Trophoblast cell (in vitro differentiated cells and primary cell): ENCODE results near the gene TCF7L1.

Experiments used
- DNase-seq, 2 donors: peaks; one replicate each; pipeline ENCODE4 v3.0.0-alpha.2; 2016
- H2AFZ ChIP-seq: 2 replicates; pipeline ENCODE4 v1.6.1; 2013; ENCODE audit warnings: low read length, moderate library complexity, mild to moderate bottlenecking; ENCODE audit not compliant: insufficient read depth, poor library complexity
- H2AK5ac ChIP-seq: 2 replicates; pipeline ENCODE4 v1.6.1; 2013; ENCODE audit warnings: mild to moderate bottlenecking, low read length
- H2BK120ac ChIP-seq: 2 replicates; pipeline ENCODE4 v1.6.1; 2013; ENCODE audit warnings: low read length, mild to moderate bottlenecking, moderate library complexity; ENCODE audit not compliant: insufficient read depth, poor library complexity
- H2BK12ac ChIP-seq: 2 replicates; pipeline ENCODE4 v1.6.1; 2013; ENCODE audit warnings: mild to moderate bottlenecking, low read length, moderate library complexity
- H2BK5ac ChIP-seq: 2 replicates; pipeline ENCODE4 v1.6.1; 2013; ENCODE audit warnings: low read length, low read depth, moderate library complexity, mild to moderate bottlenecking; ENCODE audit not compliant: poor library complexity
- H3K14ac ChIP-seq: 2 replicates; pipeline ENCODE4 v1.6.1; 2013; ENCODE audit warnings: mild to moderate bottlenecking, low read length
- H3K18ac ChIP-seq: 2 replicates; pipeline ENCODE4 v1.6.1; 2013; ENCODE audit warnings: mild to moderate bottlenecking, low read length
- H3K23ac ChIP-seq: 2 replicates; pipeline ENCODE4 v1.6.1; 2013; ENCODE audit warnings: low read length
- H3K27ac ChIP-seq: 2 replicates; pipeline ENCODE4 v1.5.1; 2013; ENCODE audit warnings: low read depth, mild to moderate bottlenecking, inconsistent platforms, low read length, moderate library complexity
- H3K27me3 ChIP-seq: 2 replicates; pipeline ENCODE4 v1.6.1; 2013; ENCODE audit warnings: inconsistent platforms, mild to moderate bottlenecking, low read length, moderate library complexity; ENCODE audit not compliant: insufficient read depth
- H3K36me3 ChIP-seq, 2 experiments: 1 replicate in 1 of 2; 2 replicates in 1 of 2; pipeline ENCODE4 v1.6.1; 2013; ENCODE audit warnings: low read length in 2 of 2, mild to moderate bottlenecking in 2 of 2, moderate library complexity in 1 of 2; ENCODE audit not compliant: insufficient read depth in 2 of 2, control insufficient read depth in 1 of 2
- H3K4ac ChIP-seq: 2 replicates; pipeline ENCODE4 v1.6.1; 2013; ENCODE audit warnings: low read depth, mild to moderate bottlenecking, low read length, moderate library complexity
- H3K4me1 ChIP-seq, 2 experiments: 1 replicate in 1 of 2; 2 replicates in 1 of 2; pipeline ENCODE4 v1.6.1; 2013; ENCODE audit warnings: low read length in 2 of 2, mild to moderate bottlenecking in 2 of 2, moderate library complexity in 1 of 2; ENCODE audit not compliant: insufficient read depth in 2 of 2, control insufficient read depth in 1 of 2
- H3K4me2 ChIP-seq: 2 replicates; pipeline ENCODE4 v1.6.1; 2013; ENCODE audit warnings: inconsistent platforms, mild to moderate bottlenecking, low read length, moderate library complexity
- H3K4me3 ChIP-seq: 2 replicates; pipeline ENCODE4 v1.5.1; 2013; ENCODE audit warnings: mild to moderate bottlenecking, low read depth, low read length, inconsistent platforms
- H3K79me1 ChIP-seq: one replicate; pipeline ENCODE4 v1.6.1; 2013; ENCODE audit warnings: low read length
- H3K79me2 ChIP-seq: 2 replicates; pipeline ENCODE4 v1.6.1; 2013; ENCODE audit warnings: low read length, mild to moderate bottlenecking; ENCODE audit not compliant: control insufficient read depth, insufficient read depth, poor library complexity
- H3K9ac ChIP-seq: 2 replicates; pipeline ENCODE4 v1.6.1; 2013; ENCODE audit warnings: mild to moderate bottlenecking, low read length
- H3K9me3 ChIP-seq: 2 replicates; pipeline ENCODE4 v1.6.1; 2013; ENCODE audit warnings: low read depth, mild to moderate bottlenecking, control low read depth, inconsistent platforms, low read length; ENCODE audit not compliant: insufficient read depth
- H4K12ac ChIP-seq: 2 replicates; pipeline ENCODE4 v1.6.1; 2013; ENCODE audit warnings: low read depth, mild to moderate bottlenecking, low read length, moderate library complexity
- H4K8ac ChIP-seq: 2 replicates; pipeline ENCODE4 v1.6.1; 2013; ENCODE audit warnings: low read depth, mild to moderate bottlenecking, low read length, moderate library complexity
- H4K91ac ChIP-seq: one replicate; pipeline ENCODE4 v1.6.1; 2013; ENCODE audit warnings: low read depth, mild to moderate bottlenecking, low read length, moderate library complexity
- WGBS: extraction: QIAGEN DNeasy Blood & Tissue Kit; methylation state at CpG from one replicate; pipeline ENCODE4 v1.1.7; 2013; ENCODE audit warnings: missing lambda C conversion rate; ENCODE audit not compliant: insufficient read length, insufficient coverage; ENCODE audit errors: extremely low coverage; 5-methylcytosine and 5-hydroxymethylcytosine counted together

The TCF7L1 gene

DNA sequence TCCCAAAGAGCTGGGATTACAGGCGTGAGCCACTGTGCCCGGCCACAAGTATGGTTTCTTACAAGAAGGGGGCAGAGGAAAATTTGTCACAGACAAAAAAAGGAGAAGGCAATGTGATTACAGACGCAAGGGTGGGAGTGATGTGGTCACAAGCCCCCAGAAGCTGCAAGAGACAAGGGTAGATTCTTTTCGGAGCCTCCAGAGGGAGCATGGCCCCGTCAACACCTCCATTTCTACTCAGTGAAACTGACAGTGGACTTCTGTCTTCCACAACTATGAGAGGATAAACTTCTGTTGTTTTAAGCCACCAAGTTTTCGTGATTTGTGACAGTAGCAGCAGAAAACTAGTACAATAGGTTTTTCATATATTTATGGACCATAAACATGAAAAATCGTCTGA is 2.1 kb upstream of the TCF7L1 start:
- no CpG with 5 or more reads among the region's 7 CpGs for WGBS
- Histone ChIP-seq H3K18ac (no peak overlapping the region), H3K9ac (no peak overlapping the region), H4K8ac (no peak overlapping the region), H3K79me2 (peaks cover 7% of the 10 kb centered on the region), H2BK12ac (no peak overlapping the region), H3K4me1 (peaks cover 0 to 13% of the 10 kb centered on the region in 2 experiments), H3K9me3 (peaks cover 2% of the 10 kb centered on the region), H4K91ac (no peak overlapping the region), H3K27me3 (peaks cover 14% of the 10 kb centered on the region), H3K27ac (no peak overlapping the region), H3K23ac (no peak overlapping the region), H3K79me1 (peaks cover 7% of the 10 kb centered on the region), H2AK5ac (no peak overlapping the region), H4K12ac (no peak overlapping the region), H2BK5ac (no peak overlapping the region), H2AFZ (no peak overlapping the region), H3K14ac (no peak overlapping the region), H3K4me3 (no peak overlapping the region), H3K4me2 (no peak overlapping the region), H3K36me3 (no peaks in the 10 kb centered on the region), H2BK120ac (no peak overlapping the region), H3K4ac (no peak overlapping the region)
- peak in 1 of 2 donors; percentile 23 for DNase-seq

DNA sequence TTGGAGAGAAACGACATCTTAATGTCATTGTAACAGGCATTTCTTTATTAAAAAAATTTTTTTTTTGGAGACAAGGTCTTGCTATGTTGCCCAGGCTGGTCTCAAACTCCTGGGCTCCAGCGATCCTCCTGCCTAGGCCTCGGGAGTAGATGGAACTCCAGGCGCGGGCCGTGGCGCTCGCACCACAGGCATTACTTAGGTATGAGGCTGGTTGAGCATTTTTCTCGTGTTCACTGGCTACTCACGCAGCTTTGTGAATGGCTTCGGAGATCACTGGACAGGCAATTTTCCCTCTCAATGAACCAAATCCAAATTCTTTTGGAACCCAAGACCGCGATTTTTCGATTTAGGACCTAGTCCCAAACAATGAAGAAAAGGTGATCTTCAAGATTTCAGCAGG is 795 bp upstream of the TCF7L1 start:
- no peak overlapping the region for H2BK120ac ChIP-seq
- H2BK5ac ChIP-seq: no peak overlapping the region
- H3K4me2 ChIP-seq: peak overlapping the region; percentile 91
- H3K79me1 ChIP-seq: peaks cover 7% of the 10 kb centered on the region
- WGBS: no CpG with 5 or more reads among the region's 14 CpGs
- no peak overlapping the region for H4K91ac ChIP-seq
- no peak overlapping the region for H3K4me3 ChIP-seq
- no peaks in the 10 kb centered on the region for H3K36me3 ChIP-seq
- no peak overlapping the region for H3K14ac ChIP-seq
- H3K23ac ChIP-seq: no peak overlapping the region
- no peak overlapping the region for H3K18ac ChIP-seq
- H3K4me1 ChIP-seq: peaks cover 0 to 13% of the 10 kb centered on the region in 2 experiments
- no peak overlapping the region for H4K8ac ChIP-seq
- H3K27ac ChIP-seq: no peak overlapping the region
- no peak overlapping the region for H3K9ac ChIP-seq
- peak overlapping the region; percentile 65 for H2AFZ ChIP-seq
- peaks cover 14% of the 10 kb centered on the region for H3K27me3 ChIP-seq
- peaks cover 2% of the 10 kb centered on the region for H3K9me3 ChIP-seq
- H2BK12ac ChIP-seq: no peak overlapping the region
- H3K79me2 ChIP-seq: peaks cover 7% of the 10 kb centered on the region
- H2AK5ac ChIP-seq: no peak overlapping the region
- no peak overlapping the region for H3K4ac ChIP-seq
- no peak overlapping the region for H4K12ac ChIP-seq
- DNase-seq: peak; percentile 57 to 80

DNA sequence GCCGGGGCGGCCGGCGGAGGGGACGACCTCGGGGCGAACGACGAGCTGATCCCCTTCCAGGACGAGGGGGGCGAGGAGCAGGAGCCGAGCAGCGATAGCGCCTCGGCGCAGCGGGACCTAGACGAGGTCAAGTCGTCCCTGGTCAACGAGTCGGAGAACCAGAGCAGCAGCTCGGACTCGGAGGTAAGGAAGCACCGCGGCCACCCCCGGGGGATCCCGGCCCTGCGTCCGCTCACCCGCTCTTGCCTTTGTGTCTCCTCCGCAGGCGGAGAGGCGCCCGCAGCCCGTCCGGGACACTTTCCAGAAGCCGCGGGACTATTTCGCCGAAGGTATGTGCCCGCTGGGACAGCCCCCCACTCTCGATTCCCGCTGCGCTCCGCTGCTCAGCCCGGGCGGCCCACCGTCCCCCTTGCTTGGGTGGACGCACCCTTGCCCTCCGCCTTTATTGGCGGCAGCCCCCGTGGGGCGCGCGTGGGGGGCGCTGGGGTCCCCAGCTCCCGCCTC is 611 bp downstream of the TCF7L1 start:
- Histone ChIP-seq H3K4me2 (peak overlapping the region; percentile 91), H3K9ac (peak overlapping the region; percentile 83), H3K18ac (peak overlapping the region; percentile 76), H2AFZ (peak overlapping the region; percentile 43), H3K79me2 (peaks cover 7% of the 10 kb centered on the region), H3K27me3 (peaks cover 14% of the 10 kb centered on the region), H2BK5ac (peak overlapping the region; percentile 32), H2BK12ac (peak overlapping the region; percentile 24), H3K36me3 (no peaks in the 10 kb centered on the region), H4K91ac (peak overlapping the region; percentile 78), H2BK120ac (peak overlapping the region; percentile 47), H4K8ac (peak overlapping the region; percentile 55), H3K9me3 (peaks cover 2% of the 10 kb centered on the region), H4K12ac (peak overlapping the region; percentile 6), H3K4me1 (peaks cover 0 to 13% of the 10 kb centered on the region in 2 experiments), H3K23ac (no peak overlapping the region), H3K27ac (peak overlapping the region; percentile 40), H2AK5ac (peak overlapping the region; percentile 42), H3K4me3 (peak overlapping the region; percentile 81), H3K4ac (peak overlapping the region; percentile 68), H3K79me1 (peaks cover 7% of the 10 kb centered on the region), H3K14ac (peak overlapping the region; percentile 28)
- WGBS: no CpG with 5 or more reads among the region's 57 CpGs
- peak; percentile 61 to 69 for DNase-seq

DNA sequence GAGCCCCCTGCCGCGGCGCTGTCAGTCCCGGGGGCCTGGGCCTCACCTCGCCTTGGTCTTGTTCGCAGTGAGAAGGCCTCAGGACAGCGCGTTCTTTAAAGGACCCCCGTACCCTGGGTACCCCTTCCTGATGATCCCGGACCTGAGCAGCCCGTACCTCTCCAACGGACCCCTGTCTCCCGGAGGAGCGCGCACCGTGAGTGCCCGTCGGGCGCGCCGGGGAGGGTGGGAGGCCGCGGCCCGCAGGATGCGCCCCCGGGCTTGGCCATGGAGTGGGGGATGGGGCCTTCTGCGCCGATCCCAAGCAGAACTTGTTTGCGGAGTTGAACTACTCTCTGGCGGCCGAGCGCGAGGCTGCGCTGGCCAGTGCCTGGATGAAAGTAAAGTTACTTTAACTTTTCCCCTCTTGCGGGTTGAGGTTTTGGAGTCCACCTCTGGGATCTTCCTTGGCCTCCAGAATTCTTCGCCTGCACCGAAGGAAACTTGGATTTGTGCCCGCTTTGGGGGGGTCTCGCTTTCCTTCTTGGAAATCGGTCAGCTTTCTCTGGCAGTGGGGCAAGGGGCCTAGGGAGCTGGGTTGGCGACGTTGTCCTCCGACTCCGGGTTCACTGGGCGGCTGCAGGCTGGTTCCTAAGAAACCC is 1.2 kb downstream of the TCF7L1 start:
- H2AK5ac ChIP-seq: peak overlapping the region; percentile 42
- peaks cover 2% of the 10 kb centered on the region for H3K9me3 ChIP-seq
- no CpG with 5 or more reads among the region's 45 CpGs for WGBS
- H3K4me2 ChIP-seq: peak overlapping the region; percentile 91
- H2BK120ac ChIP-seq: peak overlapping the region; percentile 47
- H3K4me3 ChIP-seq: peak overlapping the region; percentile 81
- peaks cover 7% of the 10 kb centered on the region for H3K79me1 ChIP-seq
- peak overlapping the region; percentile 28 for H3K14ac ChIP-seq
- H4K8ac ChIP-seq: peak overlapping the region; percentile 55
- H3K27me3 ChIP-seq: peaks cover 14% of the 10 kb centered on the region
- peak overlapping the region; percentile 68 for H3K4ac ChIP-seq
- peaks cover 7% of the 10 kb centered on the region for H3K79me2 ChIP-seq
- H3K4me1 ChIP-seq: peaks cover 0 to 13% of the 10 kb centered on the region in 2 experiments
- H4K91ac ChIP-seq: peak overlapping the region; percentile 78
- no peak overlapping the region for H2BK12ac ChIP-seq
- peak overlapping the region; percentile 76 for H3K18ac ChIP-seq
- peak overlapping the region; percentile 43 for H2AFZ ChIP-seq
- no peak overlapping the region for H4K12ac ChIP-seq
- no peaks in the 10 kb centered on the region for H3K36me3 ChIP-seq
- H3K9ac ChIP-seq: peak overlapping the region; percentile 83
- peak overlapping the region; percentile 40 for H3K27ac ChIP-seq
- DNase-seq: peak; percentile 16 to 59
- H2BK5ac ChIP-seq: peak overlapping the region; percentile 32
- no peak overlapping the region for H3K23ac ChIP-seq
